GM21528 (cell line): ENCODE results near the gene SEL1L3.
"Not testable (repeated sequence)": the region's sequence is repeated elsewhere in the genome, so short reads cannot be mapped to it uniquely, and the experiment has no call there.

Source experiments
- ATAC-seq: cut with Tn5 transposase; IDR thresholded peaks from one replicate; pipeline ENCODE4 v1.9.1; 2021; ENCODE audit warnings: mild to moderate bottlenecking, moderate library complexity; ENCODE audit not compliant: unreplicated experiment, low FRiP score

SEL1L3 gene

GRCh38 chr4:25862411-25863346 lies at the start of gene SEL1L3:
Gene SEL1L3 (minus strand): TSS chr4:25862988. CDS start chr4:25862836, 152 bp downstream.
- peak; percentile 34 for ATAC-seq

GRCh38 chr4:25911356-25911755 lies 48.6 kb upstream of the SEL1L3 start:
- ATAC-seq, result no peak

- ATAC-seq, result no peak
Measured at GRCh38 chr4:25908491-25908901, 45.7 kb upstream of the SEL1L3 start.

- ATAC-seq, result not testable (repeated sequence)
Measured at GRCh38 chr4:25906113-25906512, 43.3 kb upstream of the SEL1L3 start.

DNA sequence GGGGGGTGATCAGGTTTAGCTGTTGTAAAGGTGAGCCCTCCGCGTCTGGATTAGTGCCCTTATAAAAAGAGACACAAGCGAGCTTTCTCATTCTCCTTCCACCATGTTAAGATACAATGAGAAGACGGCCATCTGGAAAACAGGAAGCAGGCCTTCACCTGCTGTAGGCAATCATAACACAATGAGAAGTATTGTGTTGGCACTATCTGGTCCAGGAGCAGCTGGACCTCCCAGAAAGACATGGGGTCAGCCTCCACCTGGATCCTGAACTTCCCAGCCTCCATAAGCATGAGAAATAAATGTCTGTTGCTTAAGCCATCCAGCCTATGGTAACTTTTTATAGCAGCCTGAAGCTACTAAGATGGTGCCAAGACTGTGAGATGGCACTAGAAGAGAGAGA lies 42.6 kb upstream of the SEL1L3 start:
- no peak for ATAC-seq

- peak; percentile 50 for ATAC-seq
Measured at GRCh38 chr4:25904748-25905082, 41.9 kb upstream of the SEL1L3 start.

DNA sequence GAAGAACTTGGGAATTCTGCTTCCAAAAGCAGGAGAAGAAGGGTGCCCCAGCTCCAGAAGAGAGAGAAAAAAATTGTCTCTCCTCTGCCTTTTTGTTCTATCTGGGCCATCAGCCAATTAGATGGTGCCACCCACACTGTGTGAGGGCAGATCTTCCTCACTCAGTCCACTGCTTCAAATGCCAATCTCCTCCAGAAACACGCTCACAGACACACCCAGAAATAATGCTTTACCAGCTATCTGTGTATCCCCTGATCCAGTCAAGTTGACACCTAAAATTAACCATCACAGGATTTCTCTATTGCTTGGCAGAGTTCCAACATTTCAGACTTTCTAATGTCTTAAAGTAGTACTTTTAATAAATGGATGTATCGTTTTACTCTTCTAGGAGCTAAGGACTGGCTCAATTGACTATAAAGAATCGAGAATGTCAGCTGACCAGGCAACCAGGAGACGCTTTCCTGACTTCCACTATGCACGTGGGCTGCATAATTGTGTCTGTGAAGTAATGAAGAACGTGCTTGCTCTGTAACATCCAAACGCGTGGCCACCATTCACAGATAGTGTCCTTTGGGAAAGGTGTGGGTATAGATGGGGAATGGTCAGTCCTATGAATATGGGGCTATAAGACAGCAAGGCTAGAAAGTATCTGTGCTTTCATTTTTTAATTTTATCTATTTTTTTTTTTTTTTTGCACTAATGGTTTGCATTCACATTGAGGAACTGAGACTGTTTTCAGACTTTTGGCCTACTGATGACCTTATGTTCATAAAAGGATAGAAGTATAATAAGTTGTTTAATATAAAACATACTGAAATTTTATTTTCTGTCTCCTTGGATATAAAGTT lies 41.3 kb upstream of the SEL1L3 start:
- peak; percentile 71 for ATAC-seq

DNA sequence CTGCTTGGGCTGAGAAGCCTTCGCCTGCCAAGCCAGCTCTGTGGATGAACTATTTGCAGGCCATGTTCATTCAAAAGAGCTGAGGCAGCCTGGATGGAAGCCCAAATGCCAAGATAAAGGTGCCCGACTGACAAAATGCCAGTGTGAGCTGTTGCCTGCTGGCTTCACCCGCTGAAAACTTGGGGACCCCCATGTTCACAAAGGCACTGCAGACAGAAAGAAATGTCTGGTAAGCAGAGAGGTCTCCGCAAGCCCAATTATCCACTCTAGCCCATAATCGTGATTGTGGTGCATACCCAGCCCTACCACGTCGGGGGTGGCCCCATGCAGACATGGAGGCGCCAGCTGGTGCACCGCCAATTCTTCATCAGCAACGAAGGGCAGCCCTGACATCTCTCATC lies 38.2 kb upstream of the SEL1L3 start:
- ATAC-seq, result no peak

DNA sequence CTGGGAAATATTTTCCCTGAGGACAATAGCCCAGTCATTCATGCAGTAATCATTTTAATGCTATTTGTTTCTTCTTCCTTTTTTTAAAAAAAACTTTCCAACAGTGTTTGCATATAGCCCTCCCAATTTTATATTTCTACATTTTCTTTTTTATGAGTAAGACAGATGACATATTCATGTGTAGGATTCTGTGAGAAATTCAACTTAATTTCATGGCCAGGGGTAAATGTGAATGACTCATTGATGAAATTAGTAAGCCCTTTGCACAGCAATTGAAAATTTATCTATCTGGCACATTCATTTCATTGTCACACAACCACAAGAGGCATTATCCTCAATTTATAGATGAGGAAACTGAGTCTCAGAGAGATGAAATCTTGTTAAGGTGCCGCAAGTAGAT lies 37.5 kb upstream of the SEL1L3 start:
- ATAC-seq, result no peak

GRCh38 chr4:25896776-25897539 lies 34.2 kb upstream of the SEL1L3 start:
- no peak for ATAC-seq

DNA sequence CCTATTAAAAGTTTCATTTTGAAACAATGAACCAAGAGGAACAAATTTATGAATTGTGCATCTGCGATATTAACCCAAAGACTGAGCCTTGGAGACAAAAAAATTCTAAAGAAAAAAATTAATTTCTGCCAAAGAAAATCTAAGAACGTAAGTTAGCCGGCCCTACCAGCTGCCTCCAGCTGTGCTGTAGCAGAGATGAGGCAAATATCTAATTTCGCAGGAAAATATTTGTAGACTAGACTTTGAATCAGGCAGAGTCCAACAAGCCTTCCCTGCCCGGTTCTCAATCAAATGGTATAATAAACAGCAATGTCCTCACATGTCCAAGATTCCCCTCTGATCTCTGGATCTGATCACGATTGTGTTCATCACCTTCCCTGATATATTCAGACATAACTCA lies 30.0 kb upstream of the SEL1L3 start:
- no peak for ATAC-seq

GRCh38 chr4:25890571-25891485 lies 28.0 kb upstream of the SEL1L3 start:
- ATAC-seq, result no peak

GRCh38 chr4:25889589-25890503 lies 27.1 kb upstream of the SEL1L3 start:
- ATAC-seq, result no peak

GRCh38 chr4:25888781-25889180 lies 26.0 kb upstream of the SEL1L3 start:
- ATAC-seq, result no peak

GRCh38 chr4:25884031-25884782 lies 21.4 kb upstream of the SEL1L3 start:
- ATAC-seq, result no peak

GRCh38 chr4:25883565-25883964 lies 20.8 kb upstream of the SEL1L3 start:
- no peak for ATAC-seq

GRCh38 chr4:25882226-25882625 lies 19.4 kb upstream of the SEL1L3 start:
- ATAC-seq, result no peak

- no peak for ATAC-seq
Measured at GRCh38 chr4:25881193-25881592, 18.4 kb upstream of the SEL1L3 start.
